Hepatocyte (in vitro differentiated cells): ENCODE data around the gene PUM2.

ENCODE experiments used
- EZH2 ChIP-seq: fragments of 200-600 bp; sonication (generic); IDR thresholded peaks from 2 replicates; pipeline ENCODE4 v1.6.1; 2016; ENCODE audit warnings: antibody characterized with exemption, mild to moderate bottlenecking, borderline replicate concordance
- TF ChIP-seq, protein P1 (sequence below): fragments of 200-600 bp; sonication (generic); IDR thresholded peaks from 2 replicates; pipeline ENCODE4 v1.5.1; 2016; ENCODE audit warnings: antibody characterized with exemption, mild to moderate bottlenecking; ENCODE audit not compliant: poor library complexity

DNA sequence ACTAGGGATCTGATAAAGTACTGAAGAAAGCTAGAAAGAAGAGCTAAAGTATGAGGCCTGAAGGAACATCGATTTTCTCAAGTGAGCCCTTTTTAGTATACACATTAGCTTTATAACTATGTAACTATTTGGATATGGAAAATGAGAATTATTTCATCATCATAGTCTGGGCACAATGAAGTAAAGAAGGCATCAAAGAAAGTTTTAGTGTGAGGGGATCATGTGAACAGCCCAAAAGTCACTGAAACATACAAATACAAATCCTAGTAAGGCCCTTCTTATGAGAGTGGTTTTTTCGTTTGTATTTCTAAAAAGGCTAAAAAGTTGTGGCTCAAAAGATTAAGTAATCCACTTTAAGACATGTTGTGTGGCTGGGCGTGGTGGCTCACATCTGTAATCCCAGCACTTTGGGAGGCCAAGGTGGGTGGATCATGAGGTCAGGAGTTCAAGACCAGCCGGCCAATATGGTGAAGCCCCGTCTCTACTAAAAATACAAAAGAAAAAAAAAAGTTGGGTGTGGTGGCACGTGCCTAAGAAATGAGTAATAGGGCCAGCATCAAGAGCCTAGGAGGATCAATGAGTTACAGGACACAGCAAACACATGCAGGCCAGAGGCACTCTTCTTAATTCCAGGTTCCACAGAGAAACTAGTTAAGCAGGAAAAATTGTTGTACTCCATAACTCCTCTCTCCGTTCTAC lies 61.9 kb downstream of the PUM2 start:
- TF ChIP-seq, protein P1, sequence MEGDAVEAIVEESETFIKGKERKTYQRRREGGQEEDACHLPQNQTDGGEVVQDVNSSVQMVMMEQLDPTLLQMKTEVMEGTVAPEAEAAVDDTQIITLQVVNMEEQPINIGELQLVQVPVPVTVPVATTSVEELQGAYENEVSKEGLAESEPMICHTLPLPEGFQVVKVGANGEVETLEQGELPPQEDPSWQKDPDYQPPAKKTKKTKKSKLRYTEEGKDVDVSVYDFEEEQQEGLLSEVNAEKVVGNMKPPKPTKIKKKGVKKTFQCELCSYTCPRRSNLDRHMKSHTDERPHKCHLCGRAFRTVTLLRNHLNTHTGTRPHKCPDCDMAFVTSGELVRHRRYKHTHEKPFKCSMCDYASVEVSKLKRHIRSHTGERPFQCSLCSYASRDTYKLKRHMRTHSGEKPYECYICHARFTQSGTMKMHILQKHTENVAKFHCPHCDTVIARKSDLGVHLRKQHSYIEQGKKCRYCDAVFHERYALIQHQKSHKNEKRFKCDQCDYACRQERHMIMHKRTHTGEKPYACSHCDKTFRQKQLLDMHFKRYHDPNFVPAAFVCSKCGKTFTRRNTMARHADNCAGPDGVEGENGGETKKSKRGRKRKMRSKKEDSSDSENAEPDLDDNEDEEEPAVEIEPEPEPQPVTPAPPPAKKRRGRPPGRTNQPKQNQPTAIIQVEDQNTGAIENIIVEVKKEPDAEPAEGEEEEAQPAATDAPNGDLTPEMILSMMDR = no peak
- no peak for TF ChIP-seq EZH2
